MM.1S (cell line): ENCODE measurements around the gene BLOC1S4.

Experiments used
- CTCF ChIP-seq: fragments of 300-600 bp; sonication (generic); IDR thresholded peaks from 2 replicates; pipeline ENCODE4 v1.5.1; 2016; ENCODE audit warnings: antibody characterized with exemption, low read length, mixed read lengths
- EZH2phosphoT487 ChIP-seq: fragments of 300-600 bp; sonication (generic); IDR thresholded peaks from 2 replicates; pipeline ENCODE4 v1.6.1; 2018; ENCODE audit warnings: antibody characterized with exemption, low read length

GRCh38 chr4:6750286-6751221 lies 34.6 kb downstream of the BLOC1S4 start:
- TF ChIP-seq CTCF (no peak), EZH2phosphoT487 (no peak)
